SK-MEL-5 (cell line): ENCODE results near the gene GALK2. TPM values are rescaled to one million over a fixed set of nuclear protein-coding genes. Genes with fewer than 3 reads are reported as not detected.

Source experiments
- DNase-seq: peaks from one replicate; pipeline ENCODE4 v3.0.0-alpha.2; 2016; ENCODE audit warnings: low read depth, low spot score
- in situ Hi-C: cut with HindIII; loops from 2 replicates; pipeline ENCODE4 v1.10.0; 2016; ENCODE audit warnings: low sequenced_read_pairs, high pct_unique_total_duplicates, low pct_unique_long_range_greater_than_20kb
- small RNA-seq, 2 experiments: library from RNA; depleted of rRNA; stranded (forward); fragments of <200 nt; gene quantifications; one replicate each; pipeline ENCODE3, GENCODE V24; 2014
- total RNA-seq: library from RNA; depleted of rRNA; stranded (reverse); fragments of >200 nt; shearing (Covaris generic); gene quantifications from 2 replicates; pipeline ENCODE4 v1.2.3, GENCODE V29; 2014; rRNA removed

Gene GALK2
- total RNA-seq, 1 experiment from 2014 or later, result 60.9 TPM

GRCh38 chr15:49366496-49366895 is 196.4 kb downstream of the GALK2 start:
- DNase-seq, result no peak
- in situ Hi-C loops, result no loop called here

- in situ Hi-C loops, result no loop called here
- DNase-seq, result peak; percentile 60
These were observed 200.7 kb downstream of the GALK2 start for GRCh38 chr15:49370782-49371181.

GRCh38 chr15:49372366-49372765 is 202.3 kb downstream of the GALK2 start:
- peak; percentile 7 for DNase-seq
- in situ Hi-C loops, result no loop called here

DNA sequence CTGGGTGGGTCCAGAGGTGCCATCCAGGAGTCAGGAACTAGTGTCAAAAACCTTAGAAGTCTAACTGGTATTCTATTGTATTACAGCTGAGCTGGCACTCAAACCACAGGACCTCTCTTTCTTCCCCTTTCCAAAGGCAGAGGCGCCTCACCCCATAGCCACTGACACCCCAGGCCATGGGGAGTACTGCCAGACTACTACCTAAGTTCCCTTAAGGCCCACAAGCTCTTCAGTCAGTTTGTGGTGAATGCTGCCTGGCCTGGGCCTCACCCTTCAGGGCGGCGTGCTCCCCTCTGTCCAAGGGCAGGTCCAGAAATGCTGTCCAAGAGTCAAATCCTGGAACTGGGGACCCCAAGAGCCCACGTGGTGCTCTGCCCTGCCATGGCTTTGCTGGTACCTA is 209.9 kb downstream of the GALK2 start:
- no peak for DNase-seq
- in situ Hi-C loops, result no loop called here

DNA sequence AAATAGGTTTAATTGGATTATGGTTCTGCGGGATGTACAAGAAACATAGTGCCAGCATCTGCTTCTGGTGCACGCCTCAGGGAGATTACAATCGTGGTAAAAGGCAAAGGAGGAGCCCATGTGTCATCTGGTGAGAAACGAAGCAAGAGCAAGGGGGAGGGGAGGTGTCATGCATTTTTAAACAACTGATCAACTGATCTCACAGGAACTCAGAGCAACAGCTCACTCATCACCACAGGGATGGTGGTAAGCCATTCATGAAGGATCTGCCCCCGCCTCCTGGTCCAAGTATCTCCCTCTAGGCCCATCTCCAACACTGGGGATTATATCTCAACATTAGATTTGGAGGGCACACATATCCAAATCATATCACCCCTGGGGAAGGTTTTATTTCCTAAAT is 210.9 kb downstream of the GALK2 start:
- DNase-seq, result no peak
- in situ Hi-C loops, result no loop called here

Small RNA genes lying within 50 kb of the gene (small RNA-seq; reads per million reads assigned to genes)
- gene MIR4716 (0 to 0.05 reads per million in 2 experiments), gene RF00019 (0 reads per million in 2 experiments), gene RN7SL307P (0 reads per million in 2 experiments)

Other genes with a start within 250 kb of the GALK2 start
- 20.9 and 21.3 TPM in 2 replicates for gene SHC4, start 206.3 kb upstream of the GALK2 start, total RNA-seq
- gene SECISBP2L, start 123.8 kb upstream of the GALK2 start, total RNA-seq, result 36.4 and 38.1 TPM in 2 replicates
- gene COPS2, start 14.6 kb upstream of the GALK2 start, total RNA-seq, result 83.3 and 88.8 TPM in 2 replicates